Adrenal gland (tissue), 12 donors: ENCODE measurements around the gene GMDS. TPM values are rescaled to one million over a fixed set of nuclear protein-coding genes. Genes with fewer than 3 reads are reported as not detected.

Source experiments
- DNase-seq, 7 donors: peaks; one replicate each; pipeline ENCODE4 v3.0.0-alpha.2; 2019 to 2020
- H3K27ac ChIP-seq, 5 donors: fragments of 200-600 bp; sonication (generic) in 4 of 5; 1 replicate in 3 of 5; 2 replicates in 2 of 5; pipeline versions ENCODE4 v1.5.1 to v1.8.0; 2016 to 2020; ENCODE audit warnings: mild to moderate bottlenecking in 1 of 5
- H3K27me3 ChIP-seq: fragments of 200-600 bp; 2 replicates; pipeline ENCODE4 v1.8.0; 2021
- H3K36me3 ChIP-seq, 2 donors: fragments of 200-600 bp; replicated peaks in 1 of 2; 1 replicate in 1 of 2; 2 replicates in 1 of 2; pipeline versions ENCODE4 v1.5.1 to v1.8.0; 2018 to 2022
- H3K4me1 ChIP-seq, 2 donors: fragments of 200-600 bp; replicated peaks in 1 of 2; 1 replicate in 1 of 2; 2 replicates in 1 of 2; pipeline versions ENCODE4 v1.5.1 to v1.8.0; 2018 to 2021
- H3K4me3 ChIP-seq, 4 donors: fragments of 200-600 bp; sonication (generic) in 3 of 4; one replicate each; pipeline ENCODE4 v1.5.1; 2016 to 2018
- H3K9me3 ChIP-seq, 3 donors: fragments of 200-600 bp; sonication (generic) in 1 of 3; replicated peaks in 1 of 3; 1 replicate in 2 of 3; 2 replicates in 1 of 3; pipeline versions ENCODE4 v1.5.1 to v1.8.0; 2016 to 2021
- CTCF ChIP-seq, 6 experiments: fragments of 450-650 bp in 4 of 6; fragments of 200-600 bp in 2 of 6; sonication (generic) in 1 of 6; IDR thresholded peaks; 1 replicate in 5 of 6; 2 replicates in 1 of 6; pipeline versions ENCODE4 v1.5.1 to v1.8.0; 2016 to 2021; ENCODE audit warnings: antibody characterized with exemption in 6 of 6, mild to moderate bottlenecking in 2 of 6, moderate library complexity in 1 of 6
- POLR2A ChIP-seq, 2 donors: fragments of 450-650 bp; IDR thresholded peaks; one replicate each; pipeline ENCODE4 v1.6.1; 2017; ENCODE audit warnings: antibody characterized with exemption in 2 of 2, mild to moderate bottlenecking in 2 of 2, moderate library complexity in 1 of 2
- WGBS, 4 donors: extraction: QIAGEN DNeasy Blood & Tissue Kit in 2 of 4; methylation state at CpG; one replicate each; pipeline versions ENCODE4 v1.1.5 to v1.1.7; 2013 to 2017; 5-methylcytosine and 5-hydroxymethylcytosine counted together
- intact Hi-C, 2 donors: fragments of 100-400 bp; cut with DNase I; formaldehyde crosslinking; loops; one replicate each; pipeline versions ENCODE4 v1.14.1 to v1.15.0; 2022 to 2023
- polyA plus RNA-seq, 3 donors: library from polyadenylated mRNA; stranded (reverse); fragments of 200-250 nt in 2 of 3; fragments of 350-450 nt in 1 of 3; fragmentation: Illumina TruSeq in 1 of 3; extraction: RNeasy Lipid Tissue Mini Kit (QIAGEN cat#74804) in 1 of 3; gene quantifications; one replicate each; pipeline ENCODE4 v1.2.3, GENCODE V29; 2013 to 2014
- total RNA-seq, 9 donors: library from RNA; depleted of rRNA in 4 of 9; stranded (reverse); fragments of >200 nt in 4 of 9; fragments of 120-200 nt in 1 of 9; fragmentation: NEBNext Ultra II Directional in 1 of 9; extraction: Animal tissue kit (Norgen Biotek cat#: 25700) in 1 of 9; gene quantifications; one replicate each; pipeline versions ENCODE4 v1.1.0 to v1.2.4, GENCODE V29; 2013 to 2023
- donor health status: healthy with polysubstance abuse.
- donor health status: Bipolar disorder and iron deficiency.
- donor health status: DM: yes; HTN: yes; CAD: no.
- donor health status: DM: no; HTN: no; CAD: no.
- donor health status: DM: no; HTN: no; CAD: no.
- donor health status: DM: yes; HTN: yes; CAD: no.

Gene GMDS
- total and polyA plus RNA-seq, 12 donors: 8.5 to 39.2 (median 15.2) TPM

GRCh38 chr6:2047855-2048254 lies 197.6 kb downstream of the GMDS start:
- Histone ChIP-seq H3K27ac (no peak overlapping the region), H3K4me1 (no peaks in the 10 kb centered on the region), H3K9me3 (no peaks in the 10 kb centered on the region), H3K4me3 (no peak overlapping the region), H3K27me3 (no peaks in the 10 kb centered on the region), H3K36me3 (no peaks in the 10 kb centered on the region)
- intact Hi-C loops: no loop called here
- 52 to 86% (median 65%) methylated on average over 2 of the region's 2 CpGs for WGBS, 4 donors
- TF ChIP-seq CTCF (IDR thresholded peaks at IDR 0.05): no peak
- no peak for TF ChIP-seq POLR2A (IDR thresholded peaks at IDR 0.05)
- no peak for DNase-seq

DNA sequence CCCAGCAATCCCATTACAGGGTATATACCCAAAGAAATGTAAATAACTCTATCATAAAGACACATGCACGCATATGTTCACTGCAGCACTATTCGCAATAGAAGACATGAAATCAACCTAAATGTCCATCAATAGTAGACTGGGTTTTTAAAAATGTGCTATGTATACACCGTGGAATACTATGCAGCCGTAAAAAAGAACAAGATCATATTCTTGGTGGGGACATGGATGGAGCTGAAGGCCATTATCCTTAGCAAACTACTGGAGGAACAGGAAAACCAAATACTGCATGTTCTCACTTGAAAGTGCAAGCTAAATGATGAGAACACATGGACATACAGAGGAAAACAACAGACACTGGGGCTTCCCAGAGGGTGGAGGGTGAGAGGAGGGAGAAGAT lies 201.2 kb downstream of the GMDS start:
- Histone ChIP-seq H3K4me1 (no peaks in the 10 kb centered on the region), H3K4me3 (no peak overlapping the region), H3K36me3 (no peaks in the 10 kb centered on the region), H3K27me3 (no peaks in the 10 kb centered on the region), H3K27ac (no peak overlapping the region), H3K9me3 (no peaks in the 10 kb centered on the region)
- intact Hi-C loops: no loop called here
- WGBS, 4 donors: 93 to 100% (median 94%) methylated on average over 4 of the region's 4 CpGs
- no peak for TF ChIP-seq CTCF (IDR thresholded peaks at IDR 0.05)
- no peak for TF ChIP-seq POLR2A (IDR thresholded peaks at IDR 0.05)
- no peak for DNase-seq

DNA sequence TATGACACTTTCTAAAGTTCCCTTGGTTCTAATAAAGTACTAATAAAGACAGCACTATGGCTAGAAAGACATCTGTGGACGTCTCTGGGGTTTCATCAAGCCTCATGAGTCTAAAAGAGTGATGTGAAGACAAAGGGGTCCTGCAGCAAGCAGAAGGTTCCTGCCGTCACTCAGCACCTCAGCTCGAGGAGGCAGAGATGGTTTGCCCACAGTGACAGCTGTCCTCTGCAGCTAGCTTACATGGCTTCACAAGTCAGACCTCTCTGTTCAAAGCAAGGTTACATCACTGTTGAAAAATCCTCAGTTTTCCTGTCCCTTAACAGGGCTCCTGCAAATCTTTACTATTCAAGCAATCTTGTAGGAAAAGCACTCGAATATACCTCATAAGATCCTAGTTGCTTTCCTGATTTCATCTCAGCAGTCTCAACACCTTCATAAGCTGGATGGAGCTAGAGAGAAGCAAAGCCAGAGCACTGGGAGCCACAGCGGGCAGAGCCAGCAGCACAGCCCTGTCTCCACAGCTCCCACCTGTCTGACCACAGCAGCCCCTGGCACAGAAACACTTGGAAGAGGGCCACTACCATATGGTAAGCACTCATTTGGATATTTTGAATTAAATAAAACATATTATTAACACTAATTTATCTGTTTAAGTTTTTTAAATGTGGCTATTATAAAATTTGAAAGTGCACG lies 202.3 kb downstream of the GMDS start:
- no peak for DNase-seq
- no peaks in the 10 kb centered on the region for H3K36me3 ChIP-seq
- H3K9me3 ChIP-seq: no peaks in the 10 kb centered on the region
- H3K27ac ChIP-seq: no peak overlapping the region
- TF ChIP-seq CTCF (IDR thresholded peaks at IDR 0.05) (no peak), POLR2A (IDR thresholded peaks at IDR 0.05) (no peak)
- H3K27me3 ChIP-seq: no peaks in the 10 kb centered on the region
- intact Hi-C loops: no loop called here
- H3K4me3 ChIP-seq: no peak overlapping the region
- no peaks in the 10 kb centered on the region for H3K4me1 ChIP-seq
- WGBS, 4 donors: 87 to 95% (median 91%) methylated on average over 6 of the region's 6 CpGs

DNA sequence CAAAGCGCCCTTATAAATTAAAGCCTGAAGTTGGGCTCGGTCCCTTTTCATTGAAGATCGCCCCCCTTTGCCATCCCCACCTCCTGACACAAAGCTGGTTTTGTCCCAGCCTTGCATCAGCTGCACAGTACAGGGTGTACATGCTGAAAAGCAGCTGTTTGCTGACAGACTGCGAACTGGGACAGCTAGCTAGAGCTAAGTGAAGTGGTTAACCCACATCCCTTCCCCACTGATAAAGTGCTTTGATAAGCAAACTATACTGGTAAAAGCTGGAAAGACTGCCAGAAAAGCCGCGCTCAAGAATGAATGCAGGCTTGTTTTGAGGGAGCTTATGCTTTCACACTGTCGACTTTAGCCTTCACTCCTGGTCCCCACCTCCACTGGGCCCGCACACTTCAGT lies 207.3 kb downstream of the GMDS start:
- H3K27ac ChIP-seq: no peak overlapping the region
- H3K9me3 ChIP-seq: no peaks in the 10 kb centered on the region
- intact Hi-C loops: no loop called here
- 79 to 89% (median 87%) methylated on average over 8 of the region's 8 CpGs for WGBS, 4 donors
- H3K4me3 ChIP-seq: no peak overlapping the region
- TF ChIP-seq CTCF (IDR thresholded peaks at IDR 0.05) (no peak), POLR2A (IDR thresholded peaks at IDR 0.05) (no peak)
- no peaks in the 10 kb centered on the region for H3K4me1 ChIP-seq
- no peak for DNase-seq
- H3K27me3 ChIP-seq: no peaks in the 10 kb centered on the region
- H3K36me3 ChIP-seq: no peaks in the 10 kb centered on the region
